Small intestine (tissue), 7 donors: Measurements from ENCODE around the gene MEF2B. TPM values are rescaled to one million over a fixed set of nuclear protein-coding genes. Genes with fewer than 3 reads are reported as not detected.
A peak's percentile ranks its signal among the peaks of the same experiment; 100 is the strongest.

Experiments
- DNase-seq, 2 donors: peaks; one replicate each; pipeline versions ENCODE4 v3.0.0 to v3.0.0-alpha.2; 2013
- FAIRE-seq: peaks from 2 replicates; lab custom pipeline; 2012; peaks lifted over from hg19 to GRCh38; lab: Jason Lieb, UNC
- H3K27ac ChIP-seq, 3 donors: one replicate each; pipeline ENCODE4 v1.5.1; 2013; ENCODE audit warnings: low read length in 2 of 3, mild to moderate bottlenecking in 2 of 3, control low read depth in 1 of 3, inconsistent platforms in 1 of 3, low read depth in 1 of 3, moderate library complexity in 1 of 3
- H3K27me3 ChIP-seq, 3 donors: one replicate each; pipeline ENCODE4 v1.6.1; 2013; ENCODE audit warnings: low read length in 3 of 3, inconsistent platforms in 1 of 3; ENCODE audit not compliant: control insufficient read depth in 3 of 3, insufficient read depth in 3 of 3
- H3K36me3 ChIP-seq, 3 donors: one replicate each; pipeline ENCODE4 v1.6.1; 2013; ENCODE audit warnings: low read length in 3 of 3, inconsistent platforms in 1 of 3, low read depth in 1 of 3, mild to moderate bottlenecking in 1 of 3, moderate library complexity in 1 of 3; ENCODE audit not compliant: control insufficient read depth in 3 of 3, insufficient read depth in 2 of 3
- H3K4me1 ChIP-seq, 3 donors: one replicate each; pipeline ENCODE4 v1.6.1; 2013; ENCODE audit warnings: low read length in 2 of 3, inconsistent platforms in 1 of 3, low read depth in 1 of 3, mild to moderate bottlenecking in 1 of 3, moderate library complexity in 1 of 3; ENCODE audit not compliant: control insufficient read depth in 3 of 3, insufficient read depth in 2 of 3
- H3K4me3 ChIP-seq, 3 donors: one replicate each; pipeline ENCODE4 v1.5.1; 2013; ENCODE audit warnings: low read length in 3 of 3, control low read depth in 1 of 3, inconsistent platforms in 1 of 3, low read depth in 1 of 3, mild to moderate bottlenecking in 1 of 3, moderate library complexity in 1 of 3
- H3K9me3 ChIP-seq, 2 donors: one replicate each; pipeline ENCODE4 v1.6.1; 2013; ENCODE audit warnings: low read depth in 1 of 2, low read length in 1 of 2; ENCODE audit not compliant: control insufficient read depth in 2 of 2, insufficient read depth in 1 of 2
- WGBS, 3 donors: extraction: QIAGEN DNeasy Blood & Tissue Kit; methylation state at CpG; one replicate each; pipeline ENCODE4 v1.1.7; 2013; 5-methylcytosine and 5-hydroxymethylcytosine counted together
- polyA plus RNA-seq, 4 donors: library from polyadenylated mRNA; stranded (reverse) in 3 of 4; unstranded in 1 of 4; fragments of 200-250 nt in 3 of 4; fragments of 120-200 nt in 1 of 4; gene quantifications; one replicate each; pipeline versions ENCODE4 v1.2.1 to v1.2.3, GENCODE V29; 2013
- donor health status: healthy with polysubstance abuse.
- donor health status: control.
- donor health status: control.
- donor health status: Bipolar disorder and iron deficiency.
- donor health status: healthy.

The MEF2B gene
- polyA plus RNA-seq, 4 donors = 0.74 to 3.2 (median 2.0) TPM

- FAIRE-seq = no peak
- Histone ChIP-seq H3K4me1 (peaks cover 0 to 57% (median 9%) of the 10 kb centered on the region in 3 donors), H3K27ac (peak overlapping the region in 1 of 3 donors; percentile 80), H3K27me3 (no peaks in the 10 kb centered on the region), H3K9me3 (no peaks in the 10 kb centered on the region), H3K4me3 (no peak overlapping the region), H3K36me3 (peaks cover 0 to 52% (median 0%) of the 10 kb centered on the region in 3 donors)
- peak in 1 of 2 donors; percentile 76 for DNase-seq
- whole genome bisulfite sequencing, 3 donors = 73 to 85% (median 76%) methylated on average over 9 of the region's 9 CpGs
Measured at GRCh38 chr19:19098084-19098702, 71.9 kb downstream of the MEF2B start.

DNA sequence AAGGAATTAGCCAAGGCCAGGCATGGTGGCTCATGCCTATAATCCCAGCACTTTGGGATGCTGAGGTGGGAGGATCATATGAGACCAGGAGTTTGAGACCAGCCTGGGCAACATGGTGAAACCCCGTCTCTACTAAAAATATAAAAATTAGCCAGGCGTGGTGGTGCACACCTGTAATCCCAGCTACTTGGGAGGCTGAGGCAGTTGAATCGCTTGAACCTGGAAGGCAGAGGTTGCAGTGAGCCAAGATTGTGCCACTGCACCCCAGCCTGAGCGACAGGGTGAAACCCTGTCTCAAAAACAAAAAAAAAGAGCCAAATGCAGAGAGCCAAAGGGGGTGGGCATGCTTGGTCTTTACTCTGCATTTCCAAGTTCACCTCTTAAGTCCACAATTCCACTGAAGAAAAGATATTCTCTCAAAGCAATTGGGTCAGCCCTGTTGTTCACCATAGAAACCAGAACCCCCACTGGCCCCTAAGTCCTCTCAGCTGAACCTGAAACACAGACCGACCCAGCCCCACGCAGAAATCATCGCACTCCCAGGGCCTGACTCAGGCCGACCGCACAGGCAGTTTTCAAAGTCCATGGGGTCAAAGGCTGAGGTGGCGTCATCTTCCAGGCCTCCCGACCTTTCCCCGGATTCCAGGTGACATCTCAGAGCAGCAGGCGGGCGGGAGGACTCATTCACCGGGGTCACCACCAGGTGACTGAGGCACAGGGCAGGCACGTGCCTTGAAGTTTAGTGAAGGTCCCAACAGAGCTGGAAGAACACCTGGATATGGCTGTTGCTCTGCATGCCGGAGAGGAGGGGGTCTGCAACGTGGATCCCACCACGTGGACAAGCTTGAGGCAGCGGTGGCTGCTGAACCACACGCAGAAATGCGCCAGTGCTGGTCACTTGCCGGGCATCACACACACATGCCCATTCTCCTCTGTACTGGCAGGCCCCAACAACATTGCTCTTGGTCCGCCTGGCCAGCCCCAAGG lies 73.1 kb downstream of the MEF2B start:
- FAIRE-seq (no peak), DNase-seq (peak; percentile 97 to 98)
- no peak overlapping the region for H3K4me3 ChIP-seq
- peaks cover 0 to 57% (median 9%) of the 10 kb centered on the region in 3 donors for H3K4me1 ChIP-seq
- H3K27me3 ChIP-seq = no peaks in the 10 kb centered on the region
- H3K9me3 ChIP-seq = no peaks in the 10 kb centered on the region
- H3K27ac ChIP-seq = peak overlapping the region in 2 of 3 donors; percentile 83 to 84
- peaks cover 0 to 52% (median 0%) of the 10 kb centered on the region in 3 donors for H3K36me3 ChIP-seq
- WGBS, 3 donors = 44 to 80% (median 64%) methylated on average over 20 to 24 of the region's 24 CpGs

DNA sequence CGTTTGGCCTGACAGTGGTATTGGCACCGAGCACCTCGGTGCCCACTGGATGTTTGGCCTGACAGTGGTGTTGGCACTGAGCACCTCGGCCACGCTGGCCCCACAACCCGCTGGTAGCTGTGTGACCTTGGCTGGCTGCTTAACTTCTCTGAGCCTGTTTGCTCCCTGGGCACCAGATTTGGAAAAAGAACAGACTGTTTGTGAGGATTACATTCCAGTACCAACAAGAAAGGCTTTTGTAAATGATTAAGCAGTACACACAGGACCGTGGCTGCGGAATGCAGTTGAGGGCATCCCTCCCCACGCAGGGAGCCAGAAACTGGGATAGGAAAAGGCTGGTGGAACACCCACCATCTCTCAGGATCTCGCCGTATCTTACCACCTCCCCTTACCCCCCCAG lies 74.4 kb downstream of the MEF2B start:
- Histone ChIP-seq H3K27me3 (no peaks in the 10 kb centered on the region), H3K4me1 (peaks cover 0 to 47% (median 9%) of the 10 kb centered on the region in 3 donors)

More for the DNA sequence above, 74.4 kb downstream of the MEF2B start:
- H3K9me3 ChIP-seq = no peaks in the 10 kb centered on the region
- no peak overlapping the region for H3K4me3 ChIP-seq
- DNase-seq = no peak
- WGBS, 3 donors = 77 to 82% (median 78%) methylated on average over 11 of the region's 11 CpGs
- H3K36me3 ChIP-seq = peaks cover 0 to 46% (median 0%) of the 10 kb centered on the region in 3 donors
- peak overlapping the region in 1 of 3 donors; percentile 21 for H3K27ac ChIP-seq
- no peak for FAIRE-seq

Other genes starting within 250 kb of the MEF2B start
- gene HOMER3, start 229.0 kb downstream of the MEF2B start, polyA plus RNA-seq = 10 to 100 TPM in 2 of 4 donors, 1 to 10 TPM in 2; 1.6 to 13.0 (median 10.7) TPM
- 10 to 100 TPM; 23.0 to 63.5 (median 33.4) TPM for gene SUGP2, start 136.7 kb downstream of the MEF2B start, polyA plus RNA-seq
- 10 to 100 TPM; 17.4 to 25.1 (median 21.2) TPM for gene ARMC6, start 136.7 kb downstream of the MEF2B start, polyA plus RNA-seq
- 10 to 100 TPM in 1 of 4 donors, 1 to 10 TPM in 3; 5.6 to 19.6 (median 9.4) TPM for gene SLC25A42, start 106.3 kb downstream of the MEF2B start, polyA plus RNA-seq
- 10 to 100 TPM in 2 of 4 donors, 1 to 10 TPM in 2; 8.1 to 31.4 (median 18.1) TPM for gene TMEM161A, start 31.8 kb downstream of the MEF2B start, polyA plus RNA-seq
- 10 to 100 TPM; 15.1 to 24.7 (median 18.4) TPM for gene BORCS8, start 21.9 kb upstream of the MEF2B start, polyA plus RNA-seq
- gene RFXANK, start 22.0 kb upstream of the MEF2B start, polyA plus RNA-seq = 100 to 1,000 TPM in 2 of 4 donors, 10 to 100 TPM in 2; 59.7 to 149 (median 104) TPM
- 10 to 100 TPM in 3 of 4 donors, 1 to 10 TPM in 1; 8.1 to 22.9 (median 15.9) TPM for gene NR2C2AP, start 33.2 kb upstream of the MEF2B start, polyA plus RNA-seq
- under 1 TPM in 3 of 4 donors, not detected in 1; 0.03 to 0.27 (median 0.16) TPM for gene NCAN, start 41.7 kb upstream of the MEF2B start, polyA plus RNA-seq
- 100 to 1,000 TPM in 2 of 4 donors, 10 to 100 TPM in 2; 53.6 to 477 (median 106) TPM for gene TM6SF2, start 103.0 kb upstream of the MEF2B start, polyA plus RNA-seq
- gene SUGP1, start 150.2 kb upstream of the MEF2B start, polyA plus RNA-seq = 10 to 100 TPM; 32.9 to 66.4 (median 43.0) TPM
- 10 to 100 TPM; 11.6 to 51.3 (median 18.6) TPM for gene MAU2, start 150.6 kb upstream of the MEF2B start, polyA plus RNA-seq
- 10 to 100 TPM; 25.9 to 49.1 (median 33.0) TPM for gene GATAD2A, start 235.4 kb upstream of the MEF2B start, polyA plus RNA-seq